HG03432 (cell line): ENCODE results near the gene IMMT.

Experiments
- ATAC-seq: cut with Tn5 transposase; IDR thresholded peaks from one replicate; pipeline ENCODE4 v1.9.1; 2021; ENCODE audit warnings: mild to moderate bottlenecking, moderate library complexity; ENCODE audit not compliant: unreplicated experiment

IMMT gene

DNA sequence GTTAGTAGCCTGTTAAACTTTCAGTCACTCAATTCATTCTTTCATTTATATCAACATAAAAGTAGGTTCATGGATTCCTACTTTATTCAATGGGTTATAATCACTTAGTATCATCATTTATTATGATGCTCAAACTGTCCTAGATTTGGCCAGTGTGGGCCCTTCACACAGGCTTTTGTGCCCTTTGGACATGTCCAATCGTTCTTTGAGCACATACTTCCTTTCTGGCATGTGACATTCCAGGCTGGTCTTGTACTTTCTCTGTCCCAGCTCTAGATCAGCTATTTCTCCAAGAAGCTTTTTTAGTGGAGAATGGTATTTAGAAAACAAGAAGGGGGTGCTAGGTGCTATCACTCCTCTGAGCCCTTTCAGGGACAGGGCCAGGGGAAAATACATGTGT lies 101.0 kb downstream of the IMMT start:
- no peak for ATAC-seq
